Calu3 (cell line): ENCODE results near the gene VPS13C. TPM values are rescaled to one million over a fixed set of nuclear protein-coding genes. Genes with fewer than 3 reads are reported as not detected.

Experiments used
- BruUV-seq: library from RNA; stranded (reverse); fragments of 400-500 nt; replicated peaks from 2 replicates; lab custom pipeline; 2021; lab: Mats Ljungman, UMichigan
- CTCF ChIA-PET: fragments of 300-600 bp; sonication (Branson Sonifier 250); formaldehyde crosslinking; loops from one replicate; lab custom pipeline; 2022; ENCODE audit warnings: antibody characterized with exemption; lab: Charles Lee
- DNase-seq: peaks from one replicate; pipeline ENCODE4 v3.0.0; 2022
- H3K27ac Mint-ChIP-seq: one replicate; pipeline ENCODE4 v1.8.0; 2022; ENCODE audit warnings: mixed read lengths; ENCODE audit not compliant: unreplicated experiment
- H3K27me3 Mint-ChIP-seq: one replicate; pipeline ENCODE4 v1.8.0; 2022; ENCODE audit warnings: mixed read lengths; ENCODE audit not compliant: unreplicated experiment
- H3K36me3 Mint-ChIP-seq: one replicate; pipeline ENCODE4 v1.8.0; 2022; ENCODE audit warnings: mild to moderate bottlenecking, moderate library complexity, mixed read lengths; ENCODE audit not compliant: insufficient read depth, unreplicated experiment
- H3K4me1 Mint-ChIP-seq: one replicate; pipeline ENCODE4 v1.8.0; 2022; ENCODE audit warnings: mild to moderate bottlenecking, low read depth, mixed read lengths; ENCODE audit not compliant: unreplicated experiment
- H3K4me3 Mint-ChIP-seq: one replicate; pipeline ENCODE4 v1.8.0; 2022; ENCODE audit warnings: mild to moderate bottlenecking, low read depth, moderate library complexity, mixed read lengths; ENCODE audit not compliant: unreplicated experiment
- H3K9me3 Mint-ChIP-seq: one replicate; pipeline ENCODE4 v1.8.0; 2022; ENCODE audit warnings: low read depth, mixed read lengths; ENCODE audit not compliant: unreplicated experiment
- intact Hi-C: fragments of 100-400 bp; cut with micrococcal nuclease; formaldehyde crosslinking; loops from one replicate; pipeline ENCODE4 v1.10.0; 2022; ENCODE audit not compliant: unreplicated experiment
- total RNA-seq: library from RNA; stranded (reverse); gene quantifications from 2 replicates; pipeline ENCODE4 v1.2.3, GENCODE V29; 2022
- TF ChIP-seq, protein P1 (sequence below): fragments of 200-600 bp; IDR thresholded peaks from one replicate; pipeline ENCODE4 v1.8.0; 2022; ENCODE audit warnings: antibody characterized with exemption; ENCODE audit not compliant: unreplicated experiment

Gene VPS13C
- total RNA-seq, 1 experiment from 2014 or later, result 99.9 TPM

DNA sequence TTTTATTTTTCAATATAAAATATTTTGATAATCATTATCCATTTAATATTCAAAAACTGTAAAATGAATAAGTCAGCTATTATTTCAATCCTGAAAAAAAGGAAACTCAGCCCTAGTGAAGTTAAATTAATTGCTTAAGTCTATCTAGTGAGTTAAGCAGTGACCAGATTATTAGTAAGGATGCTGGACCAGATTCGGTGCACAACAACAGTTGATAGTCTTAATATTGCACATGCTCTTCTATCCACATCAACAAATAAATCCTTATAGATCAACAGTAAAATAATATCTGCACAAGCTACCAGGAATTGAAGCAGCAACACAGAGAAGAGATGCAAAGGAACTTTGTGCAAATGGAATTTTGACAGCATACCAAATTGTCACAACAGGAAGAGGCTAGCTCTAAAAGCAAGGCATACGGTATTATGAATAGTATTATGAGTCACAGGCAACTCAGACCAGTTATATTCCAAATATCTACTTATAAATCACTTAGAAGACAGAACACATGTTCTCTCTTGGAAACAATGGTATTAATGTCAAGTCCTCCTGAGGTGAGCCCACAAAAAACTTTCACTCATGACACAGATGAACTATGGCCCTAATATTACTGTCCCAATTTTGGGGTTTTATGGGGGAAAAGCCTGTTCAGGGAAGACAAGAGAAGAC lies 24.9 kb downstream of the VPS13C start:
- no peak for DNase-seq
- Mint-ChIP-seq H3K27ac (peak overlapping the region; percentile 8), H3K9me3 (peaks cover 6% of the 10 kb centered on the region), H3K4me3 (no peak overlapping the region), H3K4me1 (peaks cover 18% of the 10 kb centered on the region), H3K27me3 (no peaks in the 10 kb centered on the region), H3K36me3 (peaks cover 12% of the 10 kb centered on the region)
- no TSS peak for BruUV-seq
- intact Hi-C loops, result loop anchor here (2.0 kb wide), 1 partner anchor 15 kb away; no protein-coding TSS in a partner anchor
- CTCF ChIA-PET, result interaction anchor here (0.6 to 0.7 kb wide), 2 partner anchors 32 to 153 kb away, joined by 3 read pairs; partner anchors contain the start of gene C2CD4A
- TF ChIP-seq, protein P1, sequence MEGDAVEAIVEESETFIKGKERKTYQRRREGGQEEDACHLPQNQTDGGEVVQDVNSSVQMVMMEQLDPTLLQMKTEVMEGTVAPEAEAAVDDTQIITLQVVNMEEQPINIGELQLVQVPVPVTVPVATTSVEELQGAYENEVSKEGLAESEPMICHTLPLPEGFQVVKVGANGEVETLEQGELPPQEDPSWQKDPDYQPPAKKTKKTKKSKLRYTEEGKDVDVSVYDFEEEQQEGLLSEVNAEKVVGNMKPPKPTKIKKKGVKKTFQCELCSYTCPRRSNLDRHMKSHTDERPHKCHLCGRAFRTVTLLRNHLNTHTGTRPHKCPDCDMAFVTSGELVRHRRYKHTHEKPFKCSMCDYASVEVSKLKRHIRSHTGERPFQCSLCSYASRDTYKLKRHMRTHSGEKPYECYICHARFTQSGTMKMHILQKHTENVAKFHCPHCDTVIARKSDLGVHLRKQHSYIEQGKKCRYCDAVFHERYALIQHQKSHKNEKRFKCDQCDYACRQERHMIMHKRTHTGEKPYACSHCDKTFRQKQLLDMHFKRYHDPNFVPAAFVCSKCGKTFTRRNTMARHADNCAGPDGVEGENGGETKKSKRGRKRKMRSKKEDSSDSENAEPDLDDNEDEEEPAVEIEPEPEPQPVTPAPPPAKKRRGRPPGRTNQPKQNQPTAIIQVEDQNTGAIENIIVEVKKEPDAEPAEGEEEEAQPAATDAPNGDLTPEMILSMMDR, result no peak

DNA sequence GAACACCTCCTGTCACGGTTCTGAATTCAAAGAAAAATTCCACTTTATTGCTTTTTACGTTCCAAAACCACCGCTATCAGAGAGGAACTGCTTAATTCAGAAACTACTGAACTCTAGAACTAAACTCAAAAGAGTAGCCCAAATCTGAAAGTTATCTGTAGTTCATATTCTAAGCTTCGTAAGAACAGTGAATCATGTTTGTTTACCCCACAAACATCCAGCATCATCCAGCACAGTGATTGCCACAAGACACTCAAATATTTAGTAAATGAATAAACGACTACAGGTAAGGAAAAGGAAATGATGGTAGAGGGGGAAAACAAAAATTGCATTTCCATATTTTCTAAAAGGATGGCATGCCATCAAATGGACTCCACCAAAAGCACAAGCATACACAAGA lies 32.3 kb downstream of the VPS13C start:
- CTCF ChIA-PET, result no interaction called here
- no peak overlapping the region for H3K4me3 Mint-ChIP-seq
- BruUV-seq, result no TSS peak
- H3K4me1 Mint-ChIP-seq, result no peaks in the 10 kb centered on the region
- intact Hi-C loops, result no loop called here
- TF ChIP-seq, protein P1, result no peak
- no peaks in the 10 kb centered on the region for H3K9me3 Mint-ChIP-seq
- H3K36me3 Mint-ChIP-seq, result peaks cover 2% of the 10 kb centered on the region
- no peaks in the 10 kb centered on the region for H3K27me3 Mint-ChIP-seq
- DNase-seq, result no peak
- no peak overlapping the region for H3K27ac Mint-ChIP-seq

DNA sequence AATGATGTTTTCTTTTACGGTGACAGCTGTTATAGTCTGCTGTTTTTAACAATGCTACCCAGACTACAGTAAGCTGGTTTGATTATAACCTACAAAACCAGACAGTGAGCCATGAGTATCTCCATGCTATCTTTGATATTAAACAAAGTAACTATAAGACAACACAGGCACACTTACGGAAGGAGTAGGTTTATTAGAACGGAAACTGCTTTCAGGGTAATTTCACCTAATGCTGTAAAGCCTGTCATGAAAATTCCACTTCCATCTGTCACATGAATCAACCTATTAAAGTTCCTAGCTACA lies 33.0 kb downstream of the VPS13C start:
- no peaks in the 10 kb centered on the region for H3K36me3 Mint-ChIP-seq
- no peak overlapping the region for H3K27ac Mint-ChIP-seq
- TF ChIP-seq, protein P1, result no peak
- no peaks in the 10 kb centered on the region for H3K4me1 Mint-ChIP-seq
- no peaks in the 10 kb centered on the region for H3K9me3 Mint-ChIP-seq
- no peak for DNase-seq
- BruUV-seq, result no TSS peak
- H3K4me3 Mint-ChIP-seq, result no peak overlapping the region
- CTCF ChIA-PET, result no interaction called here
- intact Hi-C loops, result no loop called here
- no peaks in the 10 kb centered on the region for H3K27me3 Mint-ChIP-seq

DNA sequence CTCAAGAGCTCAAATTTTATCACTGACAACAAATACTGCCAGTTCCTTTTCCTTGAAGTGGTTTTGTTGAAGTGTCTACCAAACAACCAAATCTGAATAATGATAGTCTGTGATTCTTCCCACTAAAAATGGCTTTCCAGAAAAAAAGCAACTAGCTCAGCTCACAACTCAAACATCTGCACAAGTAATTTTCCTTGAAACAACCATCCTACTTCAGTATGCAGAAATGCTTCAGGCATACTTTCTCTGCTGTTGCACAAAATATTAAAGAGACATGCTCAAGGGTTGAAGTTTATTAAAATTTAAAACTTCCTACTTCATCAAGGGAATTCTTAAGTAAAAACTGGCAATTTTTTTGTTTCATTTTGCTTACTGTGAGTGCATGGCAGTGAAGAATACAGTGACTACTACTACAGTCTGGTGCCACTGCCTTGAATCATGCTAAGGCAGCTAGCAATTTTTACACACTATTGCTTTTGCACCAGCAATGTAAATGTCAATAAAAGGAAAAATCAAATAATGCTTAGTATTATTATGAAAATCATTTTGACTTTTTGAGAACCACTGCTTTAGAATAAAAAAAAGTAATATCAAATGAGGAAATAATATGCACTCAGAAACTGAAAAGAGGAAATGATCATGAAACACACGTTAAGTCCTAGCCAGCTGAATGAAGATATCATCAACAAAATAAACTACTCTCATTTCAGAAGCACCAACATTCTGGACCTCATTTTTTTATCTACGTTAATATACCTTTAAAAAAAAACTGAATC lies 33.6 kb downstream of the VPS13C start:
- intact Hi-C loops, result no loop called here
- H3K9me3 Mint-ChIP-seq, result no peaks in the 10 kb centered on the region
- CTCF ChIA-PET, result interaction anchor here (1.0 kb wide), 1 partner anchor 37 kb away, joined by 3 read pairs; no protein-coding TSS in a partner anchor
- no peak overlapping the region for H3K27ac Mint-ChIP-seq
- H3K36me3 Mint-ChIP-seq, result no peaks in the 10 kb centered on the region
- no peaks in the 10 kb centered on the region for H3K4me1 Mint-ChIP-seq
- no peaks in the 10 kb centered on the region for H3K27me3 Mint-ChIP-seq
- no TSS peak for BruUV-seq
- TF ChIP-seq, protein P1, result no peak
- DNase-seq, result no peak
- H3K4me3 Mint-ChIP-seq, result no peak overlapping the region
